ENCODE results near the gene GPR37L1.

GRCh38 chr1:202090994-202091393 lies 31.7 kb upstream of the GPR37L1 start:
- TF ChIP-seq CTCF (IDR thresholded peaks at IDR 0.05) (no peak), POLR2A (IDR thresholded peaks at IDR 0.05) (no peak)

Data from thyroid gland (tissue), 4 donors.